ENCODE measurements around the gene NLK. TPM values are rescaled to one million over a fixed set of nuclear protein-coding genes. Genes with fewer than 3 reads are reported as not detected.

NLK gene
- total RNA-seq, 1 experiment from 2014 or later, result 40.3 TPM

GRCh38 chr17:28147017-28147416 is 104.5 kb downstream of the NLK start:
- ATAC-seq (no peak), DNase-seq (ENCODE audit: low spot score) (no peak)
- Mint-ChIP-seq H3K4me3 (no peak overlapping the region), H3K4me1 (peaks cover 7% of the 10 kb centered on the region), H3K27me3 (ENCODE audit: low read depth) (no peaks in the 10 kb centered on the region), H3K27ac (no peak overlapping the region), H3K36me3 (peaks cover 4% of the 10 kb centered on the region), H3K9me3 (no peaks in the 10 kb centered on the region)
- ChIA-PET POLR2A (no interaction called here), CTCF (no interaction called here)
- TF ChIP-seq ESRRA (CRISPR knock-in tag; IDR thresholded peaks at IDR 0.05; ENCODE audit: borderline replicate concordance), result no peak
- TF ChIP-seq, protein P1, sequence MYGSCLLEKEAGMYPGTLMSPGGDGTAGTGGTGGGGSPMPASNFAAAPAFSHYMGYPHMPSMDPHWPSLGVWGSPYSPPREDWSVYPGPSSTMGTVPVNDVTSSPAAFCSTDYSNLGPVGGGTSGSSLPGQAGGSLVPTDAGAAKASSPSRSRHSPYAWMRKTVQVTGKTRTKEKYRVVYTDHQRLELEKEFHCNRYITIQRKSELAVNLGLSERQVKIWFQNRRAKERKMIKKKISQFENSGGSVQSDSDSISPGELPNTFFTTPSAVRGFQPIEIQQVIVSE (CRISPR knock-in tag; IDR thresholded peaks at IDR 0.05; ENCODE audit: borderline replicate concordance), result no peak

- H3K27ac Mint-ChIP-seq, result no peak overlapping the region
- H3K9me3 Mint-ChIP-seq, result no peaks in the 10 kb centered on the region
- H3K4me1 Mint-ChIP-seq, result peaks cover 7% of the 10 kb centered on the region
- H3K4me3 Mint-ChIP-seq, result no peak overlapping the region
- POLR2A ChIA-PET, result no interaction called here
- H3K36me3 Mint-ChIP-seq, result peaks cover 4% of the 10 kb centered on the region
- ATAC-seq (no peak), DNase-seq (ENCODE audit: low spot score) (no peak)
- no peak for TF ChIP-seq CREB1 (CRISPR knock-in tag; IDR thresholded peaks at IDR 0.05)
- no peak for TF ChIP-seq FOXK1 (CRISPR knock-in tag; IDR thresholded peaks at IDR 0.05)
- TF ChIP-seq SMAD3 (CRISPR knock-in tag; IDR thresholded peaks at IDR 0.05; ENCODE audit: borderline replicate concordance), result no peak
- TF ChIP-seq NR3C1 (CRISPR knock-in tag; conservative IDR thresholded peaks at IDR 0.05; ENCODE audit: low read depth), result no peak
- TF ChIP-seq, protein P2, sequence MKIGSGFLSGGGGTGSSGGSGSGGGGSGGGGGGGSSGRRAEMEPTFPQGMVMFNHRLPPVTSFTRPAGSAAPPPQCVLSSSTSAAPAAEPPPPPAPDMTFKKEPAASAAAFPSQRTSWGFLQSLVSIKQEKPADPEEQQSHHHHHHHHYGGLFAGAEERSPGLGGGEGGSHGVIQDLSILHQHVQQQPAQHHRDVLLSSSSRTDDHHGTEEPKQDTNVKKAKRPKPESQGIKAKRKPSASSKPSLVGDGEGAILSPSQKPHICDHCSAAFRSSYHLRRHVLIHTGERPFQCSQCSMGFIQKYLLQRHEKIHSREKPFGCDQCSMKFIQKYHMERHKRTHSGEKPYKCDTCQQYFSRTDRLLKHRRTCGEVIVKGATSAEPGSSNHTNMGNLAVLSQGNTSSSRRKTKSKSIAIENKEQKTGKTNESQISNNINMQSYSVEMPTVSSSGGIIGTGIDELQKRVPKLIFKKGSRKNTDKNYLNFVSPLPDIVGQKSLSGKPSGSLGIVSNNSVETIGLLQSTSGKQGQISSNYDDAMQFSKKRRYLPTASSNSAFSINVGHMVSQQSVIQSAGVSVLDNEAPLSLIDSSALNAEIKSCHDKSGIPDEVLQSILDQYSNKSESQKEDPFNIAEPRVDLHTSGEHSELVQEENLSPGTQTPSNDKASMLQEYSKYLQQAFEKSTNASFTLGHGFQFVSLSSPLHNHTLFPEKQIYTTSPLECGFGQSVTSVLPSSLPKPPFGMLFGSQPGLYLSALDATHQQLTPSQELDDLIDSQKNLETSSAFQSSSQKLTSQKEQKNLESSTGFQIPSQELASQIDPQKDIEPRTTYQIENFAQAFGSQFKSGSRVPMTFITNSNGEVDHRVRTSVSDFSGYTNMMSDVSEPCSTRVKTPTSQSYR (CRISPR knock-in tag; IDR thresholded peaks at IDR 0.05), result no peak
- no peak for TF ChIP-seq ZNF423 (CRISPR knock-in tag; IDR thresholded peaks at IDR 0.05)
- TF ChIP-seq, protein P1 (CRISPR knock-in tag; IDR thresholded peaks at IDR 0.05; ENCODE audit: borderline replicate concordance), result no peak
- TF ChIP-seq ZNF512 (CRISPR knock-in tag; IDR thresholded peaks at IDR 0.05; ENCODE audit: borderline replicate concordance), result no peak
- TF ChIP-seq, protein P3, sequence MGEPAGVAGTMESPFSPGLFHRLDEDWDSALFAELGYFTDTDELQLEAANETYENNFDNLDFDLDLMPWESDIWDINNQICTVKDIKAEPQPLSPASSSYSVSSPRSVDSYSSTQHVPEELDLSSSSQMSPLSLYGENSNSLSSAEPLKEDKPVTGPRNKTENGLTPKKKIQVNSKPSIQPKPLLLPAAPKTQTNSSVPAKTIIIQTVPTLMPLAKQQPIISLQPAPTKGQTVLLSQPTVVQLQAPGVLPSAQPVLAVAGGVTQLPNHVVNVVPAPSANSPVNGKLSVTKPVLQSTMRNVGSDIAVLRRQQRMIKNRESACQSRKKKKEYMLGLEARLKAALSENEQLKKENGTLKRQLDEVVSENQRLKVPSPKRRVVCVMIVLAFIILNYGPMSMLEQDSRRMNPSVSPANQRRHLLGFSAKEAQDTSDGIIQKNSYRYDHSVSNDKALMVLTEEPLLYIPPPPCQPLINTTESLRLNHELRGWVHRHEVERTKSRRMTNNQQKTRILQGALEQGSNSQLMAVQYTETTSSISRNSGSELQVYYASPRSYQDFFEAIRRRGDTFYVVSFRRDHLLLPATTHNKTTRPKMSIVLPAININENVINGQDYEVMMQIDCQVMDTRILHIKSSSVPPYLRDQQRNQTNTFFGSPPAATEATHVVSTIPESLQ (CRISPR knock-in tag; IDR thresholded peaks at IDR 0.05), result no peak
- no peak for TF ChIP-seq GTF2I (CRISPR knock-in tag; conservative IDR thresholded peaks at IDR 0.05)
- TF ChIP-seq, protein P4, sequence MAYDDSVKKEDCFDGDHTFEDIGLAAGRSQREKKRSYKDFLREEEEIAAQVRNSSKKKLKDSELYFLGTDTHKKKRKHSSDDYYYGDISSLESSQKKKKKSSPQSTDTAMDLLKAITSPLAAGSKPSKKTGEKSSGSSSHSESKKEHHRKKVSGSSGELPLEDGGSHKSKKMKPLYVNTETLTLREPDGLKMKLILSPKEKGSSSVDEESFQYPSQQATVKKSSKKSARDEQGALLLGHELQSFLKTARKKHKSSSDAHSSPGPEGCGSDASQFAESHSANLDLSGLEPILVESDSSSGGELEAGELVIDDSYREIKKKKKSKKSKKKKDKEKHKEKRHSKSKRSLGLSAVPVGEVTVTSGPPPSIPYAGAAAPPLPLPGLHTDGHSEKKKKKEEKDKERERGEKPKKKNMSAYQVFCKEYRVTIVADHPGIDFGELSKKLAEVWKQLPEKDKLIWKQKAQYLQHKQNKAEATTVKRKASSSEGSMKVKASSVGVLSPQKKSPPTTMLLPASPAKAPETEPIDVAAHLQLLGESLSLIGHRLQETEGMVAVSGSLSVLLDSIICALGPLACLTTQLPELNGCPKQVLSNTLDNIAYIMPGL (CRISPR knock-in tag; IDR thresholded peaks at IDR 0.05), result no peak
- no peak for TF ChIP-seq ERG (CRISPR knock-in tag; IDR thresholded peaks at IDR 0.05)
- CTCF ChIA-PET, result no interaction called here
- no peaks in the 10 kb centered on the region for H3K27me3 Mint-ChIP-seq (ENCODE audit: low read depth)
These were observed 108.5 kb downstream of the NLK start for GRCh38 chr17:28151001-28151400.
